GM12873 (cell line): ENCODE data around the gene LRRK1.

Source experiments
- TF ChIP-seq, protein P1 (sequence below): IDR thresholded peaks from 2 replicates; pipeline ENCODE4 v1.5.1; 2012; ENCODE audit warnings: low read depth, mild to moderate bottlenecking, moderate library complexity, low read length, control low read depth; ENCODE audit not compliant: insufficient read depth; ENCODE audit errors: missing control alignments

The LRRK1 gene

DNA sequence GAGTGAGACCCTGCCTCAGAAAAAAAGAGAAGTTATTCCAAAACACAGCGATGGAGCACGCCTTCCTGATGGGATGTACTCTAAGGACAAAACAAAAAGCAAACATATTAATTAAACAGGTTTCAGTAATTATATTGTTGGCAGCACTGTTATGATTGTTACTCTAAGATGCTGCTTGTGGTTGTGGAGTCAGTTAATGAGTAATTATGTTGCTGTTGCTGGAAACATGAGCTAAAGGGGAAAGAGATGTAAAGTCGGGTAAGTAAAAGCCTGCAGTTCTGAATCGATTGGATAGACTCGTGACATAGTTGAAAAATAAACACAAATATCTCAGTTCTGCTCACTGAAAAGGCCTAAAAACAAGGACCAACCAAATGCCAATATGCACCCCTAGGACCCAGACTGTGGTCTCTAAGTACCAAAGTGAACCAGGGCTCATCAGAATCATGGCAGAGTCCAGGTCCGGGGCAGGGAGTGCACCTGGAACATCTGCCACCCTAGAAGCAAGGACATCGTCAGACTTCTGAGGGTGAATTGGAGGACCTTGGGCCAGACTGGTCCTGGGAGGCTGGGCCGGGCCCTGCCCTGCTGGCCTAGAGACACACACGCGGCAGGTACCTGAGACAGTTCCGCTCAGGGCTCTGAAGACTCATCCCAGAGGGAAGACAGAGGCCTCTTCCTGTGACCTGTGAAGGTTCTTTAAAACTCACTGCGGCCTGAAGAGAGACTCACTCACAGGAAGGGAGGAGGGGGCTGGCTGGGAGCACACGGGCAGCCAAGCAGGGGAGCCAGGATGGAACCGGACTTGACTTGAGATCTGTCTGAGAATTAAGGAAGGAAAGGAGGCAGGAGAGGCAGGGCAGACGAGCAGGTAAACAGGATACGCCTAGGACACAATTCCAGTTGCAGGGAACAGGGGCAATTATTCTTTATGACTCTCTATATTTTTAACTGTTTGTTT lies 140.5 kb downstream of the LRRK1 start:
- TF ChIP-seq, protein P1, sequence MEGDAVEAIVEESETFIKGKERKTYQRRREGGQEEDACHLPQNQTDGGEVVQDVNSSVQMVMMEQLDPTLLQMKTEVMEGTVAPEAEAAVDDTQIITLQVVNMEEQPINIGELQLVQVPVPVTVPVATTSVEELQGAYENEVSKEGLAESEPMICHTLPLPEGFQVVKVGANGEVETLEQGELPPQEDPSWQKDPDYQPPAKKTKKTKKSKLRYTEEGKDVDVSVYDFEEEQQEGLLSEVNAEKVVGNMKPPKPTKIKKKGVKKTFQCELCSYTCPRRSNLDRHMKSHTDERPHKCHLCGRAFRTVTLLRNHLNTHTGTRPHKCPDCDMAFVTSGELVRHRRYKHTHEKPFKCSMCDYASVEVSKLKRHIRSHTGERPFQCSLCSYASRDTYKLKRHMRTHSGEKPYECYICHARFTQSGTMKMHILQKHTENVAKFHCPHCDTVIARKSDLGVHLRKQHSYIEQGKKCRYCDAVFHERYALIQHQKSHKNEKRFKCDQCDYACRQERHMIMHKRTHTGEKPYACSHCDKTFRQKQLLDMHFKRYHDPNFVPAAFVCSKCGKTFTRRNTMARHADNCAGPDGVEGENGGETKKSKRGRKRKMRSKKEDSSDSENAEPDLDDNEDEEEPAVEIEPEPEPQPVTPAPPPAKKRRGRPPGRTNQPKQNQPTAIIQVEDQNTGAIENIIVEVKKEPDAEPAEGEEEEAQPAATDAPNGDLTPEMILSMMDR: no peak

DNA sequence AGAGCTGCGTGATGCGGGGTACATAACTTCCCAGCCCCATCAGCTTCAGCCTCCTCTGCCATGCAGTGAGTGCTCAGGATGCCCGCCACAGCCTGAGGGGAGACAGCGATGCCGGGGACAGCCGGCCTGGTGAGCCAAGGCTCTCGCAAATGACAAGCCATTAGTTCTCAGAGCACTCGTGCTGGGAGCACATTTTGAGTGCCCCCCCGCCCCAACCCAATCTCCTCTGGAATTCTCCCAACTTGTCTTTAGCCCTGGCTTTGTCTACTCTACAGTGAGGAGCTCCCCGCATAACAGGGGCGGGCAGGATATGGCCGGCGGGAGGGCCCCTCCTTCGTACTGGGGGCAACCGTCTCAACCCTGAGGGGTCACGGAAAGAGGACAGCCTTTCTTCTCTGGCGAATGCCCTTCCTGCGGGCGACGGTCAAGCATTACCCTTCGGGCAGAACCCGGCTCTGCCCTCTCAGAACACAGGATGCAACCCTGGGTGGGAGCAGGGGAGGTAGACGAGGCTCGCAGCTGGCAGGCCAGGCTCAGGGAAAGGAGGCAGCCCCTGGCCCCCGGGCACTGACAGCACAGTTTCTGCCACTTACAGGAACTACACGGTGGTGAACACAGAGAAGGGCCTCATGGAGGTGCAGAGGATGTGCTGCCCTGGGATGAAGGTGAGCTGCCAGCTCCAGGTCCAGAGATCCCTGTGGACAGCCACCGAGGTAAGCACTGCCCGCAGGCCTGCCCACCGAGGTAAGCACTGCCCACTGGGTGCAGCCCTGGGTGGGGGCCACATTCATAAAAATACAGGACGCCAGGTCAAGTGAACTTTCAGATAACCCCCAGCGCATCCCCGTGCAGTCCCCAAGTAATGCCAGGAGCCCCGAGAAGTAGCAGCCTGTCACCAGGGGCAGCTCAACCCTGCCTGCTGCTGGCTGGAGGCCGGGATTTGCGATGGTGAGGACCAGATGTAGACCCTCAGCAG lies 141.7 kb downstream of the LRRK1 start:
- TF ChIP-seq, protein P1: no peak

DNA sequence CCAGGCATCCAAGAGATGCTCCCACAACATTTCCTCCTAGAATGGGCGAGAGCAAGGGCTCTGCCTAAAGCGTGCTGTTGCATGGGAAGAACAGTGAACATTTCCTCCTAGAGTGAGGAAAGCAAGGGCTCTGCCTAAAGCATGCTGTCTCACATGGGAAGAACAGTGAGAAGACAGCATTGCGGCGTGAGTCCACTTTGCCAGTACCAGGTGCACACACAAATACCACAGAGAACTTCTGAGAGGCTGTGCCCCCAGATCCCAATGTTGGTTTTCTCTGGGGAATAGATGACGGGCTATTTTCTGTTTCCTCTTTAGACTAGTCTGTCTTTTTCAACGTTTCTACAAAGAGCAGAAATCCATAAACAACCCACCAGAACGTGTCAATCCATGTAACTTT lies 142.9 kb downstream of the LRRK1 start:
- TF ChIP-seq, protein P1: no peak

DNA sequence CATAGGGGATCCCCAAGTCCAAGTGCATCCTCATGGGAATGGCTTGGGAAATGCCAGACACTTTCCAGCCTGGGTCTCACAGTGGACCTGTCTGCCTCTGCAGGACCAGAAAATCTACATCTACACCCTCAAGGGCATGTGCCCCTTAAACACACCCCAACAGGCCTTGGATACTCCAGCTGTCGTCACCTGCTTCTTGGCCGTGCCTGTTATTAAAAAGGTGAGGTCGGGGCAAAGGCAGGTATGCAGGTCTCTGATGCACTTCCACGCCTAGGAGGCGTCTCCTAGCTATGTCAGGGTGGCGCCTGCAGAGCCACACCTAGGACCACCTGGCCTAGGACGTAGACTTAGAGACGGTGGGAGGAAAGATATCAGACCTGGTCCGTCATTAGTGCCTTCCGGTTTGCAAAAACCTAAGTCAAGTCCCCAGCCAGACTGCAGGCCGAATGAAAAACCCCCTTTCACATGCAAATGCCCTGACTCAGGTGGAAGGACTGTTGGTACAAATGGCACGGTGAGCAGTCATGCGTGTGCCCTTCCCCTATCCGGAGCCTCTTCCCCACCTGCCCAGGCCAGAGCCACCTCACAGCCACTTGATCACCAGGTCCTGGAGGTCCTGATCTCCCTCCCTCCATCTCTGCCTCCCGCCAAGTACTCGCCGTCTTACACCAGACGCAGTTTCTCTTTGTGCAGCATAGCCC lies 143.5 kb downstream of the LRRK1 start:
- TF ChIP-seq, protein P1: no peak

DNA sequence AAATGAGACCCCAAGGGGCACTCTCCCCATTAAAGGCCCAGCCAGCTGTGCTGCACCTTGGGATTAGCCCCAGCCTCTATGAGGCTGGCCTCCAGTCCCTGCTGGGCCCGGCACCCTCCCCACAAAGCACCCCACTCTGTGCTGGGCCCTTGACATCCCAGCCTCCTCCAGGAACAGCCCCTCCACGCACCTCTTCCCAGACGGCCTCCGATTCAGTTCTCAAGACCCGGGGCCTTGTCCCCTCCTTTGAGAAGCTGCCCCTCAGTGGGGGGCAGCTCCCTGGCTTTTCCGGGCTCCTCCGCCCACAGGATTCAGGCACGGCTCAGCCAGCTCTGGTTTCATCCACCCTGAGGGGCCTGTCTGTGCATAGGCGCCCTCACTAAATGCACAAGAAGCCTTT lies 144.1 kb downstream of the LRRK1 start:
- TF ChIP-seq, protein P1: no peak

DNA sequence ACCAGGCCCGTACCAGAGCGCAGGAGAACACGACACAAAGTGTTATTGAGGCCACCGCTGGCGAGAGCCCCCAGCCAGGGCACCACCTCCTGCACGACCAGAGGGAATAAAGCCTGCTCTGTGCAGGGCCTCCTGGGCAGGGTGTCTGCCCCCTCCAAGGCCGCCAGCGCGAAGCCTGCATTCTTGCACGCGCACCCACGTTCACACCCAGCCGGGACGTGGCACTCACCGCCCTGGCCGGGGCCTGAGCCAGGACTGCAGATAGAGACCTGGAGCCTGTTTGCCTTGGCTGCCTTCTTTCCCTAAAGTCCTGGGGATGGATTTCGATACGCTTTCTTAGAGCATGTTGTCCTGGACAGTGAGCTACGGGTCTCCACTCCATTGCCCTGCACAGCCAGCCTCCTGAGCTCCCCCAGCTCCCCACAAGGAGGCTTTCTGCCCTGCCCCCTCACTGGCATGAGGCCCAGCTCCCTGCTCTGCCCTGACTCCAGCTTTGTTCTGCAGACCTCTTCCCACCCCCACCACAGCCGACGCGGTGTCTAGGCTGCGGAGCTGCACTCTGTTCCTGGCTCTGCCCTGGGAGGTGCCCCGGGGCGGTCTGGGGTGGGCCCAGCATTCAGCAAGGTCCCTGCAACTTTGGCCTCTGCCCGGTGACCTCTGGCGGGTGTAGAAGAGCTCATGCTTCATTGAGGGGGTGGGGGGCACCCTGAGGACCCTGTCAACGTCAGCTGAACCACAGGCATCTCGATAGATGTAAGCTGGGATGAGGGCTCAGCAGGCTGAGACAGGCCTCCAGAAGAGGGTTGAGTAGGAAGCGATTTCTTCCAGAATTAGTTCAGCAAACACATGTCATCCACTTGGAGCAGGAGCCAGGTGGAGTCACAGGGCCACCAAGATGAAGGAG lies 145.0 kb downstream of the LRRK1 start:
- TF ChIP-seq, protein P1: no peak
